Measurements from ENCODE around the gene GBF1. TPM values are rescaled to one million over a fixed set of nuclear protein-coding genes. Genes with fewer than 3 reads are reported as not detected.

The GBF1 gene
- total RNA-seq, 1 experiment from 2014 or later, result 23.7 TPM

- Histone ChIP-seq H3K79me1 (ENCODE audit: insufficient read depth, low read depth, low read length, poor library complexity, severe bottlenecking) (no peaks in the 10 kb centered on the region), H4K8ac (replicated peaks; ENCODE audit: insufficient read length, low read depth, low read length) (no peak overlapping the region), H3K56ac (ENCODE audit: insufficient read length, low read depth, low read length) (no peak overlapping the region), H3K4ac (ENCODE audit: low read depth, low read length) (no peak overlapping the region), H2BK15ac (ENCODE audit: low read depth, low read length) (no peak overlapping the region), H4K20me1 (ENCODE audit: control insufficient read depth, insufficient read depth, insufficient read length) (peaks cover 2% of the 10 kb centered on the region), H2AFZ (ENCODE audit: low read length) (no peak overlapping the region), H4K5ac (ENCODE audit: insufficient read length, low read depth, low read length) (no peak overlapping the region), H3K18ac (ENCODE audit: insufficient read length, low read depth, low read length) (no peak overlapping the region), H3K9me3 (ENCODE audit: control insufficient read depth, low read depth, low read length) (no peaks in the 10 kb centered on the region), H3K23me2 (ENCODE audit: insufficient read length, low read depth, low read length, poor library complexity, severe bottlenecking) (peaks cover 15% of the 10 kb centered on the region), H3K9ac (ENCODE audit: extremely low read depth, insufficient read length, low read length) (no peak overlapping the region), H3K4me2 (ENCODE audit: insufficient read depth, insufficient read length, low read length) (no peak overlapping the region), H3K14ac (ENCODE audit: insufficient read depth, low read length) (no peak overlapping the region), H2BK120ac (ENCODE audit: low read depth, low read length, poor library complexity, severe bottlenecking) (no peak overlapping the region), H3K23ac (ENCODE audit: insufficient read length, low read depth, low read length) (no peak overlapping the region), H4K91ac (ENCODE audit: insufficient read length, low read depth, low read length) (no peak overlapping the region), H2AK5ac (ENCODE audit: insufficient read length, low read length) (no peak overlapping the region), H2BK5ac (ENCODE audit: insufficient read length, low read length) (no peak overlapping the region), H3T11ph (ENCODE audit: low read length) (no peak overlapping the region), H3K27ac (ENCODE audit: insufficient read length, low read depth, low read length) (no peak overlapping the region), H3K27me3 (ENCODE audit: insufficient read depth, low read length) (peaks cover 59% of the 10 kb centered on the region), H2BK20ac (ENCODE audit: low read depth, low read length, poor library complexity, severe bottlenecking) (no peak overlapping the region), H2BK12ac (ENCODE audit: insufficient read length, low read depth, low read length) (no peak overlapping the region), H3K4me1 (ENCODE audit: insufficient read depth, low read length) (no peaks in the 10 kb centered on the region), H3K79me2 (ENCODE audit: insufficient read depth, low read length) (no peaks in the 10 kb centered on the region)
- no CpG with 5 or more reads among the region's 1 CpG for WGBS (ENCODE audit: extremely low coverage, insufficient read length, low lambda C conversion rate)
- Mint-ChIP-seq H3K9me3 (no peaks in the 10 kb centered on the region; a peak in 1 of 5 replicates), H3K36me3 (ENCODE audit: insufficient read depth in 1 of 3, low read depth in 3 of 3) (no peaks in the 10 kb centered on the region; a peak in 1 of 7 replicates), H3K27ac (no peak overlapping the region), H3K4me1 (peaks cover 3 to 16% of the 10 kb centered on the region in 2 experiments; a peak in 3 of 4 replicates), H3K27me3 (ENCODE audit: low read depth) (peaks cover 97% of the 10 kb centered on the region), H3K4me3 (no peak overlapping the region)
- TF ChIP-seq, protein P1, sequence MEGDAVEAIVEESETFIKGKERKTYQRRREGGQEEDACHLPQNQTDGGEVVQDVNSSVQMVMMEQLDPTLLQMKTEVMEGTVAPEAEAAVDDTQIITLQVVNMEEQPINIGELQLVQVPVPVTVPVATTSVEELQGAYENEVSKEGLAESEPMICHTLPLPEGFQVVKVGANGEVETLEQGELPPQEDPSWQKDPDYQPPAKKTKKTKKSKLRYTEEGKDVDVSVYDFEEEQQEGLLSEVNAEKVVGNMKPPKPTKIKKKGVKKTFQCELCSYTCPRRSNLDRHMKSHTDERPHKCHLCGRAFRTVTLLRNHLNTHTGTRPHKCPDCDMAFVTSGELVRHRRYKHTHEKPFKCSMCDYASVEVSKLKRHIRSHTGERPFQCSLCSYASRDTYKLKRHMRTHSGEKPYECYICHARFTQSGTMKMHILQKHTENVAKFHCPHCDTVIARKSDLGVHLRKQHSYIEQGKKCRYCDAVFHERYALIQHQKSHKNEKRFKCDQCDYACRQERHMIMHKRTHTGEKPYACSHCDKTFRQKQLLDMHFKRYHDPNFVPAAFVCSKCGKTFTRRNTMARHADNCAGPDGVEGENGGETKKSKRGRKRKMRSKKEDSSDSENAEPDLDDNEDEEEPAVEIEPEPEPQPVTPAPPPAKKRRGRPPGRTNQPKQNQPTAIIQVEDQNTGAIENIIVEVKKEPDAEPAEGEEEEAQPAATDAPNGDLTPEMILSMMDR (conservative IDR thresholded peaks at IDR 0.05), result no peak
- DNase-seq, result no peak
Measured at GRCh38 chr10:102233997-102234396, 11.3 kb upstream of the GBF1 start.
